Measurements from ENCODE around the gene PARG. TPM values are rescaled to one million over a fixed set of nuclear protein-coding genes. Genes with fewer than 3 reads are reported as not detected.

The PARG gene
- total RNA-seq, 1 donor from 2014 or later: 88.5 TPM

Small RNA genes lying within 50 kb of the gene (small RNA-seq; reads per million reads assigned to genes)
- gene RNA5SP317 (ENCODE audit: low replicate concordance) (not detected), gene SNORA74C-2 (ENCODE audit: low replicate concordance) (not detected)

Other genes starting within 250 kb of the PARG start
- 3.9 TPM for gene OGDHL, start 179.7 kb downstream of the PARG start, total RNA-seq
- 15.0 TPM for gene TIMM23B, start within 50 bp of the PARG start, total RNA-seq
- 4.2 TPM for gene AGAP6, start 46.4 kb upstream of the PARG start, total RNA-seq
- gene WASHC2A, start 125.9 kb upstream of the PARG start, total RNA-seq: 40.3 TPM

Measured in temporal lobe (tissue), 2 donors.